GM23338 (cell line): Measurements from ENCODE around the gene PRG3. TPM values are rescaled to one million over a fixed set of nuclear protein-coding genes. Genes with fewer than 3 reads are reported as not detected.

Experiments
- ATAC-seq: fragments of 200-7000 bp; cut with Tn5 transposase; 3 replicates; pipeline ENCODE4 v1.9.1; 2020
- DNase-seq: peaks from one replicate; pipeline ENCODE4 v3.0.0-alpha.2; 2015; ENCODE audit warnings: low spot score
- H2AFZ ChIP-seq: fragments of 200-600 bp; sonication (generic); 2 replicates; pipeline ENCODE4 v1.8.0; 2016; ENCODE audit warnings: antibody characterized with exemption, mild to moderate bottlenecking, moderate library complexity
- H3F3A ChIP-seq: fragments of 200-600 bp; sonication (generic); replicated peaks from 2 replicates; pipeline ENCODE4 v1.8.0; 2017; ENCODE audit warnings: antibody characterized with exemption, mixed run types, low read depth
- H3K27ac ChIP-seq: fragments of 200-600 bp; sonication (generic); 2 replicates; pipeline ENCODE4 v1.6.1; 2016; ENCODE audit warnings: low read depth
- H3K27me3 ChIP-seq: fragments of 200-600 bp; sonication (generic); 2 replicates; pipeline ENCODE4 v1.8.0; 2016; ENCODE audit warnings: mild to moderate bottlenecking, mixed run types, moderate library complexity; ENCODE audit not compliant: insufficient read depth
- H3K36me3 ChIP-seq: fragments of 200-600 bp; sonication (generic); 2 replicates; pipeline ENCODE4 v1.8.0; 2016; ENCODE audit warnings: mild to moderate bottlenecking; ENCODE audit not compliant: insufficient read depth
- H3K4me1 ChIP-seq: fragments of 200-600 bp; sonication (generic); 2 replicates; pipeline ENCODE4 v1.8.0; 2016; ENCODE audit warnings: mild to moderate bottlenecking, moderate library complexity; ENCODE audit not compliant: insufficient read depth
- H3K4me2 ChIP-seq: fragments of 200-600 bp; sonication (generic); 2 replicates; pipeline ENCODE4 v1.7.1; 2017; ENCODE audit warnings: mixed run types
- H3K4me3 ChIP-seq: fragments of 200-600 bp; sonication (generic); 2 replicates; pipeline ENCODE4 v1.6.1; 2016; ENCODE audit warnings: mixed run types
- H3K79me2 ChIP-seq: fragments of 200-600 bp; sonication (generic); replicated peaks from 2 replicates; pipeline ENCODE4 v1.8.0; 2017; ENCODE audit warnings: mild to moderate bottlenecking; ENCODE audit not compliant: insufficient read depth
- H3K9me2 ChIP-seq: fragments of 200-600 bp; sonication (generic); 2 replicates; pipeline ENCODE4 v1.8.0; 2017; ENCODE audit not compliant: insufficient read depth
- H4K20me1 ChIP-seq: fragments of 200-600 bp; sonication (generic); replicated peaks from 2 replicates; pipeline ENCODE4 v1.8.0; 2017; ENCODE audit warnings: mild to moderate bottlenecking; ENCODE audit not compliant: insufficient read depth
- H3K27ac Mint-ChIP-seq: 2 replicates; pipeline ENCODE4 v1.8.0; 2020; ENCODE audit warnings: inconsistent platforms, mild to moderate bottlenecking, moderate library complexity, mixed read lengths
- H3K27me3 Mint-ChIP-seq: 3 replicates; pipeline ENCODE4 v1.8.0; 2022; ENCODE audit warnings: low read depth, mild to moderate bottlenecking, moderate library complexity, mixed read lengths, inconsistent platforms; ENCODE audit not compliant: insufficient read depth, poor library complexity
- H3K36me3 Mint-ChIP-seq: 3 replicates; pipeline ENCODE4 v1.8.0; 2021; ENCODE audit warnings: low read depth, mild to moderate bottlenecking, inconsistent platforms, moderate library complexity, mixed read lengths
- H3K4me1 Mint-ChIP-seq: 3 replicates; pipeline ENCODE4 v1.8.0; 2020; ENCODE audit warnings: mild to moderate bottlenecking, inconsistent platforms, mixed read lengths
- H3K4me3 Mint-ChIP-seq: 3 replicates; pipeline ENCODE4 v1.8.0; 2021; ENCODE audit warnings: moderate library complexity, mild to moderate bottlenecking, inconsistent platforms, mixed read lengths
- H3K9me3 Mint-ChIP-seq: 3 replicates; pipeline ENCODE4 v1.8.0; 2020; ENCODE audit warnings: moderate library complexity, mild to moderate bottlenecking, inconsistent platforms, mixed read lengths
- CREB1 ChIP-seq: fragments of 250-450 bp; sonication (Bioruptor Pico); IDR thresholded peaks from 2 replicates; pipeline ENCODE4 v1.5.0; 2020; ENCODE audit warnings: low read depth, mild to moderate bottlenecking, moderate library complexity
- EZH2 ChIP-seq: fragments of 200-600 bp; sonication (generic); IDR thresholded peaks from one replicate; pipeline ENCODE4 v1.8.0; 2017; ENCODE audit warnings: antibody characterized with exemption, mild to moderate bottlenecking, low read depth; ENCODE audit not compliant: unreplicated experiment
- EZH2phosphoT487 ChIP-seq: fragments of 200-600 bp; sonication (generic); IDR thresholded peaks from one replicate; pipeline ENCODE4 v1.8.1; 2018; ENCODE audit warnings: antibody characterized with exemption; ENCODE audit not compliant: unreplicated experiment
- JUNB ChIP-seq: IDR thresholded peaks from one replicate; pipeline ENCODE4 v1.6.1; 2016; ENCODE audit warnings: antibody characterized with exemption; ENCODE audit not compliant: unreplicated experiment
- NANOG ChIP-seq: IDR thresholded peaks from 2 replicates; pipeline ENCODE4 v1.6.1; 2016; ENCODE audit warnings: antibody characterized with exemption, borderline replicate concordance
- REST ChIP-seq: IDR thresholded peaks from one replicate; pipeline ENCODE4 v1.6.1; 2018; ENCODE audit warnings: antibody characterized with exemption; ENCODE audit not compliant: unreplicated experiment
- STAT1 ChIP-seq: IDR thresholded peaks from one replicate; pipeline ENCODE4 v1.6.1; 2016; ENCODE audit warnings: antibody characterized with exemption; ENCODE audit not compliant: unreplicated experiment
- ZNF114 ChIP-seq: fragments of 250-450 bp; sonication (Bioruptor Pico); IDR thresholded peaks from 2 replicates; pipeline ENCODE4 v1.5.0; 2020; ENCODE audit warnings: mild to moderate bottlenecking, moderate library complexity
- ZNF331 ChIP-seq: fragments of 250-450 bp; sonication (Bioruptor Pico); IDR thresholded peaks from 2 replicates; pipeline ENCODE4 v1.5.0; 2020; ENCODE audit warnings: low read depth, mild to moderate bottlenecking, moderate library complexity
- polyA plus RNA-seq: library from polyadenylated mRNA; unstranded; fragments of >200 nt; fragmentation: Nextera tagmentation; extraction: Ambion mirVana; gene quantifications from 2 replicates; pipeline ENCODE4 v1.2.1, GENCODE V29; 2016
- total RNA-seq: library from RNA; depleted of rRNA; stranded (reverse); fragments of >200 nt; shearing (Covaris generic); gene quantifications from 2 replicates; pipeline ENCODE4 v1.2.3, GENCODE V29; 2014

PRG3 gene
- total and polyA plus RNA-seq, 2 experiments from 2014 or later, result not detected

GRCh38 chr11:57376095-57377090, 4.6 kb downstream of the PRG3 start:
- H3K4me3 Mint-ChIP-seq, result no peak overlapping the region
- no peaks in the 10 kb centered on the region for H3K9me2 ChIP-seq
- H3K36me3 ChIP-seq, result no peaks in the 10 kb centered on the region
- H3K27me3 ChIP-seq, result no peaks in the 10 kb centered on the region
- no peaks in the 10 kb centered on the region for H4K20me1 ChIP-seq
- ATAC-seq, result no peak
- no peak overlapping the region for H3K27ac Mint-ChIP-seq
- DNase-seq, result no peak
- H3K4me1 ChIP-seq, result no peaks in the 10 kb centered on the region
- H3K9me3 Mint-ChIP-seq, result peaks cover 3% of the 10 kb centered on the region; the same call in 1 of the 3 replicates
- no peak overlapping the region for H3K4me3 ChIP-seq
- H3K36me3 Mint-ChIP-seq, result no peaks in the 10 kb centered on the region
- no peak overlapping the region for H2AFZ ChIP-seq
- no peak overlapping the region for H3K27ac ChIP-seq
- no peak overlapping the region; the same call in 1 of the 2 replicates for H3K4me2 ChIP-seq
- H3K4me1 Mint-ChIP-seq, result peaks cover 2% of the 10 kb centered on the region; the same call in 2 of the 3 replicates
- H3K79me2 ChIP-seq, result no peaks in the 10 kb centered on the region
- H3F3A ChIP-seq, result no peaks in the 10 kb centered on the region
- H3K27me3 Mint-ChIP-seq, result peaks cover 8% of the 10 kb centered on the region
- TF ChIP-seq NANOG (no peak), EZH2 (no peak), CREB1 (CRISPR knock-in tag) (no peak), ZNF114 (CRISPR knock-in tag) (no peak), EZH2phosphoT487 (no peak), ZNF331 (CRISPR knock-in tag) (no peak), JUNB (no peak), STAT1 (no peak), REST (no peak)

GRCh38 chr11:57375490-57375889, 5.5 kb downstream of the PRG3 start:
- no peak overlapping the region for H3K4me3 Mint-ChIP-seq
- Histone ChIP-seq H3F3A (no peaks in the 10 kb centered on the region), H3K79me2 (no peaks in the 10 kb centered on the region), H2AFZ (no peak overlapping the region), H3K4me2 (no peak overlapping the region), H4K20me1 (no peaks in the 10 kb centered on the region), H3K36me3 (no peaks in the 10 kb centered on the region), H3K9me2 (no peaks in the 10 kb centered on the region), H3K27ac (no peak overlapping the region), H3K27me3 (no peaks in the 10 kb centered on the region), H3K4me1 (no peaks in the 10 kb centered on the region), H3K4me3 (no peak overlapping the region)
- TF ChIP-seq JUNB, result no peak
- no peak for TF ChIP-seq ZNF114 (CRISPR knock-in tag)
- H3K4me1 Mint-ChIP-seq, result peaks cover 2% of the 10 kb centered on the region; the same call in 2 of the 3 replicates
- DNase-seq (no peak), ATAC-seq (no peak)
- peaks cover 8% of the 10 kb centered on the region for H3K27me3 Mint-ChIP-seq
- H3K36me3 Mint-ChIP-seq, result no peaks in the 10 kb centered on the region
- H3K9me3 Mint-ChIP-seq, result peaks cover 3% of the 10 kb centered on the region; the same call in 1 of the 3 replicates
- H3K27ac Mint-ChIP-seq, result no peak overlapping the region
